H9 (cell line): ENCODE data around the gene IGFBP7. TPM values are rescaled to one million over a fixed set of nuclear protein-coding genes. Genes with fewer than 3 reads are reported as not detected.

Experiments
- DNase-seq: peaks from one replicate; pipeline ENCODE4 v3.0.0-alpha.2; 2017
- H2AFZ ChIP-seq: one replicate; pipeline ENCODE4 v1.6.1; 2013; ENCODE audit warnings: mild to moderate bottlenecking, low read length, control low read depth, moderate library complexity
- H2AK5ac ChIP-seq: 2 replicates; pipeline ENCODE4 v1.6.1; 2013; ENCODE audit warnings: low read length, control low read depth, mixed read lengths; ENCODE audit not compliant: insufficient read length
- H2BK120ac ChIP-seq: one replicate; pipeline ENCODE4 v1.6.1; 2013; ENCODE audit warnings: low read depth, mild to moderate bottlenecking, low read length, control low read depth, inconsistent platforms; ENCODE audit not compliant: poor library complexity, severe bottlenecking
- H2BK12ac ChIP-seq: 2 replicates; pipeline ENCODE4 v1.6.1; 2013; ENCODE audit warnings: low read length, control low read depth, mixed read lengths, low read depth; ENCODE audit not compliant: insufficient read length
- H2BK15ac ChIP-seq: 2 replicates; pipeline ENCODE4 v1.6.1; 2013; ENCODE audit warnings: low read depth, low read length, control low read depth
- H2BK20ac ChIP-seq: one replicate; pipeline ENCODE4 v1.6.1; 2013; ENCODE audit warnings: low read depth, mild to moderate bottlenecking, low read length, control low read depth, inconsistent platforms; ENCODE audit not compliant: poor library complexity, severe bottlenecking
- H2BK5ac ChIP-seq: 2 replicates; pipeline ENCODE4 v1.6.1; 2013; ENCODE audit warnings: low read length, control low read depth, mixed read lengths; ENCODE audit not compliant: insufficient read length
- H3K14ac ChIP-seq: 2 replicates; pipeline ENCODE4 v1.6.1; 2013; ENCODE audit warnings: low read length, control low read depth; ENCODE audit not compliant: insufficient read depth
- H3K18ac ChIP-seq: 2 replicates; pipeline ENCODE4 v1.6.1; 2013; ENCODE audit warnings: low read depth, mild to moderate bottlenecking, mixed read lengths, low read length, control low read depth; ENCODE audit not compliant: insufficient read length
- H3K23ac ChIP-seq: 2 replicates; pipeline ENCODE4 v1.6.1; 2013; ENCODE audit warnings: low read length, control low read depth, mixed read lengths, low read depth; ENCODE audit not compliant: insufficient read length
- H3K23me2 ChIP-seq: 2 replicates; pipeline ENCODE4 v1.6.1; 2013; ENCODE audit warnings: low read depth, mild to moderate bottlenecking, mixed read lengths, low read length, control low read depth; ENCODE audit not compliant: insufficient read length, poor library complexity, severe bottlenecking
- H3K27ac ChIP-seq: 2 replicates; pipeline ENCODE4 v1.5.1; 2013; ENCODE audit warnings: low read length, control low read depth, mixed read lengths, low read depth; ENCODE audit not compliant: insufficient read length
- H3K27me3 ChIP-seq: 2 replicates; pipeline ENCODE4 v1.6.1; 2013; ENCODE audit warnings: low read length, control low read depth, inconsistent platforms; ENCODE audit not compliant: insufficient read depth
- H3K4ac ChIP-seq: 2 replicates; pipeline ENCODE4 v1.6.1; 2013; ENCODE audit warnings: low read depth, mild to moderate bottlenecking, control low read depth, inconsistent platforms, low read length, moderate library complexity
- H3K4me1 ChIP-seq: 2 replicates; pipeline ENCODE4 v1.6.1; 2013; ENCODE audit warnings: low read length, control low read depth, inconsistent platforms; ENCODE audit not compliant: insufficient read depth
- H3K4me2 ChIP-seq: 2 replicates; pipeline ENCODE4 v1.6.1; 2013; ENCODE audit warnings: low read length, control low read depth, mixed read lengths; ENCODE audit not compliant: insufficient read length, insufficient read depth
- H3K56ac ChIP-seq: 2 replicates; pipeline ENCODE4 v1.6.1; 2013; ENCODE audit warnings: low read depth, mild to moderate bottlenecking, mixed read lengths, low read length, control low read depth; ENCODE audit not compliant: insufficient read length
- H3K79me1 ChIP-seq: 2 replicates; pipeline ENCODE4 v1.6.1; 2013; ENCODE audit warnings: low read depth, mild to moderate bottlenecking, moderate library complexity, low read length, control low read depth, inconsistent platforms; ENCODE audit not compliant: insufficient read depth, poor library complexity, severe bottlenecking
- H3K79me2 ChIP-seq: 2 replicates; pipeline ENCODE4 v1.6.1; 2013; ENCODE audit warnings: low read length, control low read depth, inconsistent platforms; ENCODE audit not compliant: insufficient read depth
- H3K9ac ChIP-seq: 2 replicates; pipeline ENCODE4 v1.6.1; 2013; ENCODE audit warnings: low read length, control low read depth, mixed read lengths; ENCODE audit not compliant: insufficient read length; ENCODE audit errors: extremely low read depth
- H3K9me3 ChIP-seq: one replicate; pipeline ENCODE4 v1.6.1; 2013; ENCODE audit warnings: low read depth, low read length, inconsistent platforms; ENCODE audit not compliant: control insufficient read depth
- H3T11ph ChIP-seq: one replicate; pipeline ENCODE4 v1.6.1; 2013; ENCODE audit warnings: mild to moderate bottlenecking, low read length, control low read depth, inconsistent platforms
- H4K20me1 ChIP-seq: one replicate; pipeline ENCODE4 v1.6.1; 2013; ENCODE audit not compliant: control insufficient read depth, insufficient read length, insufficient read depth
- H4K5ac ChIP-seq: 2 replicates; pipeline ENCODE4 v1.6.1; 2013; ENCODE audit warnings: low read depth, mild to moderate bottlenecking, mixed read lengths, low read length, control low read depth; ENCODE audit not compliant: insufficient read length
- H4K8ac ChIP-seq: replicated peaks from 2 replicates; pipeline ENCODE4 v1.6.1; 2013; ENCODE audit warnings: low read length, control low read depth, mixed read lengths, low read depth; ENCODE audit not compliant: insufficient read length
- H4K91ac ChIP-seq: 2 replicates; pipeline ENCODE4 v1.6.1; 2013; ENCODE audit warnings: low read depth, mild to moderate bottlenecking, moderate library complexity, mixed read lengths, low read length, control low read depth; ENCODE audit not compliant: insufficient read length
- H3K27ac Mint-ChIP-seq, 3 experiments: 2 replicates in 2 of 3; 3 replicates in 1 of 3; pipeline ENCODE4 v1.8.0; 2020 to 2021; ENCODE audit warnings: mixed read lengths in 3 of 3, mild to moderate bottlenecking in 1 of 3, moderate library complexity in 1 of 3
- H3K27me3 Mint-ChIP-seq: 2 replicates; pipeline ENCODE4 v1.8.0; 2021; ENCODE audit warnings: low read depth, mild to moderate bottlenecking, moderate library complexity, mixed read lengths
- H3K36me3 Mint-ChIP-seq, 3 experiments: 2 replicates in 2 of 3; 3 replicates in 1 of 3; pipeline ENCODE4 v1.8.0; 2020 to 2021; ENCODE audit warnings: low read depth in 3 of 3, mixed read lengths in 3 of 3; ENCODE audit not compliant: insufficient read depth in 1 of 3
- H3K4me1 Mint-ChIP-seq, 2 experiments: 2 replicates each; pipeline ENCODE4 v1.8.0; 2020; ENCODE audit warnings: mixed read lengths in 2 of 2
- H3K4me3 Mint-ChIP-seq, 2 experiments: 2 replicates in 1 of 2; 3 replicates in 1 of 2; pipeline ENCODE4 v1.8.0; 2020 to 2021; ENCODE audit warnings: mild to moderate bottlenecking in 2 of 2, mixed read lengths in 2 of 2, moderate library complexity in 1 of 2
- H3K9me3 Mint-ChIP-seq, 2 experiments: 2 replicates in 1 of 2; 3 replicates in 1 of 2; pipeline ENCODE4 v1.8.0; 2020; ENCODE audit warnings: mild to moderate bottlenecking in 2 of 2, mixed read lengths in 2 of 2, moderate library complexity in 1 of 2
- CTCF ChIP-seq: fragments of 200-600 bp; sonication (generic); conservative IDR thresholded peaks from 3 replicates; pipeline ENCODE4 v1.8.0; 2021; ENCODE audit warnings: antibody characterized with exemption, mild to moderate bottlenecking
- total RNA-seq: library from RNA; stranded (reverse); gene quantifications from 2 replicates; pipeline ENCODE4 v1.2.1, GENCODE V29; 2021

Gene IGFBP7
- total RNA-seq, 1 experiment from 2014 or later, result 0.37 TPM

GRCh38 chr4:57018980-57019379 lies 91.2 kb downstream of the IGFBP7 start:
- no peaks in the 10 kb centered on the region for H3K9me3 Mint-ChIP-seq
- Histone ChIP-seq H4K20me1 (no peaks in the 10 kb centered on the region), H3K79me2 (no peaks in the 10 kb centered on the region), H3K27ac (no peak overlapping the region), H3K27me3 (no peaks in the 10 kb centered on the region), H2BK20ac (no peak overlapping the region), H3K4me2 (no peak overlapping the region), H3K18ac (no peak overlapping the region), H2AFZ (no peak overlapping the region), H2BK12ac (no peak overlapping the region), H3K4me1 (no peaks in the 10 kb centered on the region), H3K4ac (no peak overlapping the region), H4K91ac (no peak overlapping the region), H3K9me3 (no peaks in the 10 kb centered on the region), H3K23me2 (no peaks in the 10 kb centered on the region), H2BK5ac (no peak overlapping the region), H4K8ac (no peak overlapping the region), H2AK5ac (no peak overlapping the region), H3K23ac (no peak overlapping the region), H3K14ac (no peak overlapping the region), H2BK15ac (no peak overlapping the region), H3K9ac (no peak overlapping the region), H3K79me1 (no peaks in the 10 kb centered on the region), H3K56ac (no peak overlapping the region), H4K5ac (no peak overlapping the region), H3T11ph (no peak overlapping the region), H2BK120ac (no peak overlapping the region)
- peaks cover 39 to 87% (median 81%) of the 10 kb centered on the region in 3 experiments; a peak in 6 of 7 replicates for H3K36me3 Mint-ChIP-seq
- no peaks in the 10 kb centered on the region for H3K4me1 Mint-ChIP-seq
- no peak overlapping the region for H3K27ac Mint-ChIP-seq
- TF ChIP-seq CTCF, result no peak
- no peaks in the 10 kb centered on the region for H3K27me3 Mint-ChIP-seq
- no peak overlapping the region for H3K4me3 Mint-ChIP-seq
- no peak for DNase-seq
